PC-3 (cell line): ENCODE measurements around the gene CD7.

Experiments used
- CTCF ChIP-seq: fragments of 300-600 bp; sonication (generic); conservative IDR thresholded peaks from 2 replicates; pipeline ENCODE4 v1.5.1; 2017; ENCODE audit warnings: antibody characterized with exemption, low read depth, mild to moderate bottlenecking, low read length
- EZH2 ChIP-seq: fragments of 300-600 bp; sonication (generic); IDR thresholded peaks from one replicate; pipeline ENCODE4 v1.6.1; 2017; ENCODE audit warnings: antibody characterized with exemption, mild to moderate bottlenecking, low read length; ENCODE audit not compliant: unreplicated experiment

GRCh38 chr17:82274134-82275020, 43.0 kb downstream of the CD7 start:
- TF ChIP-seq CTCF (no peak), EZH2 (no peak)
